Neuronal stem cell (in vitro differentiated cells): Measurements from ENCODE around the gene KRT9.
"Not testable (repeated sequence)": the region's sequence is repeated elsewhere in the genome, so short reads cannot be mapped to it uniquely, and the experiment has no call there.

Experiments
- DNase-seq: peaks from one replicate; pipeline ENCODE4 v3.0.0-alpha.2; 2013; ENCODE audit warnings: low spot score
- H2AFZ ChIP-seq: one replicate; pipeline ENCODE4 v1.6.1; 2013; ENCODE audit warnings: mild to moderate bottlenecking, low read length, inconsistent platforms
- H2AK5ac ChIP-seq: 2 replicates; pipeline ENCODE4 v1.6.1; 2013; ENCODE audit warnings: low read depth, mild to moderate bottlenecking, inconsistent platforms, low read length, moderate library complexity, mixed read lengths
- H2BK120ac ChIP-seq: 2 replicates; pipeline ENCODE4 v1.6.1; 2013; ENCODE audit warnings: low read depth, mild to moderate bottlenecking, inconsistent platforms, low read length, moderate library complexity, mixed read lengths
- H2BK12ac ChIP-seq: one replicate; pipeline ENCODE4 v1.6.1; 2013; ENCODE audit warnings: low read length, inconsistent platforms
- H2BK15ac ChIP-seq: 2 replicates; pipeline ENCODE4 v1.6.1; 2013; ENCODE audit warnings: mild to moderate bottlenecking, low read length, inconsistent platforms, mixed read lengths
- H2BK5ac ChIP-seq: one replicate; pipeline ENCODE4 v1.6.1; 2013; ENCODE audit warnings: inconsistent platforms, mild to moderate bottlenecking, low read length, moderate library complexity
- H3K14ac ChIP-seq: one replicate; pipeline ENCODE4 v1.6.1; 2013; ENCODE audit warnings: low read length, inconsistent platforms
- H3K18ac ChIP-seq: 2 replicates; pipeline ENCODE4 v1.6.1; 2013; ENCODE audit warnings: low read length, inconsistent platforms
- H3K23ac ChIP-seq: 2 replicates; pipeline ENCODE4 v1.6.1; 2013; ENCODE audit warnings: low read depth, mild to moderate bottlenecking, mixed read lengths, low read length, inconsistent platforms; ENCODE audit not compliant: poor library complexity
- H3K27ac ChIP-seq: replicated peaks from 3 replicates; pipeline ENCODE4 v1.5.1; 2013; ENCODE audit warnings: low read length, inconsistent platforms
- H3K27me3 ChIP-seq, 3 experiments: 2 replicates each; pipeline ENCODE4 v1.6.1; 2013; ENCODE audit warnings: low read length in 3 of 3, mild to moderate bottlenecking in 2 of 3, inconsistent platforms in 1 of 3, low read depth in 1 of 3, mixed read lengths in 1 of 3, moderate library complexity in 1 of 3; ENCODE audit not compliant: control insufficient read depth in 3 of 3, insufficient read depth in 3 of 3
- H3K36me3 ChIP-seq, 2 donors: replicated peaks in 1 of 2; 2 replicates each; pipeline ENCODE4 v1.6.1; 2013; ENCODE audit warnings: low read length in 2 of 2; ENCODE audit not compliant: control insufficient read depth in 2 of 2, insufficient read depth in 2 of 2
- H3K4ac ChIP-seq: 2 replicates; pipeline ENCODE4 v1.6.1; 2013; ENCODE audit warnings: inconsistent platforms, mild to moderate bottlenecking, low read length, moderate library complexity
- H3K4me1 ChIP-seq, 2 donors: 1 replicate in 1 of 2; 2 replicates in 1 of 2; pipeline ENCODE4 v1.6.1; 2013; ENCODE audit warnings: low read length in 2 of 2, low read depth in 1 of 2; ENCODE audit not compliant: control insufficient read depth in 2 of 2, insufficient read depth in 1 of 2
- H3K4me2 ChIP-seq: one replicate; pipeline ENCODE4 v1.6.1; 2013; ENCODE audit warnings: mild to moderate bottlenecking, low read length, inconsistent platforms; ENCODE audit not compliant: insufficient read depth, poor library complexity, severe bottlenecking
- H3K4me3 ChIP-seq, 2 donors: 2 replicates each; pipeline ENCODE4 v1.5.1; 2013; ENCODE audit warnings: low read length in 2 of 2, mild to moderate bottlenecking in 2 of 2, inconsistent platforms in 1 of 2, moderate library complexity in 1 of 2
- H3K79me1 ChIP-seq: one replicate; pipeline ENCODE4 v1.6.1; 2013; ENCODE audit warnings: low read depth, mild to moderate bottlenecking, inconsistent platforms, low read length, moderate library complexity
- H3K9ac ChIP-seq: one replicate; pipeline ENCODE4 v1.6.1; 2013; ENCODE audit warnings: mild to moderate bottlenecking, low read depth, low read length, inconsistent platforms; ENCODE audit not compliant: poor library complexity
- H3K9me3 ChIP-seq, 2 donors: replicated peaks in 1 of 2; 2 replicates each; pipeline versions ENCODE3 to v1.6.1; 2013; ENCODE audit warnings: low read length in 2 of 2, mild to moderate bottlenecking in 2 of 2, inconsistent platforms in 1 of 2, low read depth in 1 of 2, mixed read lengths in 1 of 2, moderate library complexity in 1 of 2; ENCODE audit not compliant: control insufficient read depth in 2 of 2, insufficient read depth in 1 of 2
- H4K8ac ChIP-seq: one replicate; pipeline ENCODE4 v1.6.1; 2013; ENCODE audit warnings: low read depth, mild to moderate bottlenecking, inconsistent platforms, low read length, moderate library complexity
- H4K91ac ChIP-seq: one replicate; pipeline ENCODE4 v1.6.1; 2013; ENCODE audit warnings: low read length, low read depth, mild to moderate bottlenecking, inconsistent platforms; ENCODE audit not compliant: poor library complexity
- WGBS, 2 donors: extraction: QIAGEN DNeasy Blood & Tissue Kit; methylation state at CpG; one replicate each; pipeline ENCODE4 v1.1.7; 2013; ENCODE audit warnings: missing lambda C conversion rate in 2 of 2, mixed read lengths in 1 of 2; ENCODE audit not compliant: insufficient read length in 2 of 2, insufficient replicate concordance in 1 of 2; ENCODE audit errors: extremely low coverage in 2 of 2; 5-methylcytosine and 5-hydroxymethylcytosine counted together

The KRT9 gene

GRCh38 chr17:41583137-41584127 lies 11.6 kb upstream of the KRT9 start:
- Histone ChIP-seq H3K36me3 (no peaks in the 10 kb centered on the region), H3K4me3 (no peak overlapping the region), H2AFZ (no peak overlapping the region), H3K14ac (peak overlapping the region; percentile 63), H3K27me3 (no peaks in the 10 kb centered on the region), H4K91ac (no peak overlapping the region), H2BK15ac (no peak overlapping the region), H3K4me1 (peaks cover 0 to 5% of the 10 kb centered on the region in 2 donors), H4K8ac (no peak overlapping the region), H3K9ac (no peak overlapping the region), H2AK5ac (no peak overlapping the region), H3K27ac (no peak overlapping the region), H3K4ac (no peak overlapping the region), H3K79me1 (peaks cover 2% of the 10 kb centered on the region), H3K4me2 (no peak overlapping the region), H3K23ac (peak overlapping the region; percentile 17), H2BK12ac (peak overlapping the region; percentile 65), H3K18ac (no peak overlapping the region), H3K9me3 (no peaks in the 10 kb centered on the region), H2BK120ac (no peak overlapping the region), H2BK5ac (no peak overlapping the region)
- DNase-seq, result no peak
- no CpG with 5 or more reads among the region's 33 CpGs for WGBS, 2 donors

- not testable (repeated sequence) for H3K27me3 ChIP-seq, H4K8ac ChIP-seq
- WGBS, 2 donors, result no CpG with 5 or more reads among the region's 13 CpGs
Measured at GRCh38 chr17:41582061-41582968, 10.5 kb upstream of the KRT9 start.

GRCh38 chr17:41581366-41582060 lies 9.7 kb upstream of the KRT9 start:
- Histone ChIP-seq H3K9me3 (no peaks in the 10 kb centered on the region), H3K79me1 (no peaks in the 10 kb centered on the region), H2BK120ac (no peak overlapping the region), H2AFZ (no peak overlapping the region), H3K4me1 (peaks cover 0 to 5% of the 10 kb centered on the region in 2 donors), H2BK12ac (no peak overlapping the region), H4K8ac (no peak overlapping the region), H3K18ac (no peak overlapping the region), H3K4me3 (no peak overlapping the region), H3K27me3 (no peaks in the 10 kb centered on the region), H3K27ac (no peak overlapping the region), H2AK5ac (no peak overlapping the region), H4K91ac (no peak overlapping the region), H2BK15ac (no peak overlapping the region), H3K4ac (no peak overlapping the region), H3K36me3 (no peaks in the 10 kb centered on the region), H3K4me2 (no peak overlapping the region), H3K23ac (no peak overlapping the region), H2BK5ac (no peak overlapping the region), H3K9ac (no peak overlapping the region), H3K14ac (no peak overlapping the region)
- whole genome bisulfite sequencing, 2 donors, result no CpG with 5 or more reads among the region's 4 CpGs
- DNase-seq, result no peak

More at GRCh38 chr17:41582061-41582968, 10.5 kb upstream of the KRT9 start:
- not testable (repeated sequence) for H3K36me3 ChIP-seq, H2BK120ac ChIP-seq, H3K4me1 ChIP-seq, H3K4ac ChIP-seq, H3K27ac ChIP-seq, H2AFZ ChIP-seq, H3K4me2 ChIP-seq, H2BK5ac ChIP-seq, H3K4me3 ChIP-seq, DNase-seq, H3K18ac ChIP-seq, H2BK15ac ChIP-seq, H3K9me3 ChIP-seq, H3K79me1 ChIP-seq, H3K9ac ChIP-seq, H3K23ac ChIP-seq, H2BK12ac ChIP-seq, H3K14ac ChIP-seq, H2AK5ac ChIP-seq, H4K91ac ChIP-seq
